Thymus (tissue), 11 donors: ENCODE measurements around the gene DPP10. TPM values are rescaled to one million over a fixed set of nuclear protein-coding genes. Genes with fewer than 3 reads are reported as not detected.

Experiments
- DNase-seq, 9 donors: peaks; one replicate each; pipeline ENCODE4 v3.0.0-alpha.2; 2013; ENCODE audit warnings: low spot score in 9 of 9, low read depth in 6 of 9, missing footprints in 1 of 9
- H3K27ac ChIP-seq, 2 donors: one replicate each; pipeline ENCODE4 v1.5.1; 2013; ENCODE audit warnings: control low read depth in 1 of 2, low read depth in 1 of 2, low read length in 1 of 2, mild to moderate bottlenecking in 1 of 2, moderate library complexity in 1 of 2
- H3K27me3 ChIP-seq, 2 donors: one replicate each; pipeline ENCODE4 v1.5.1; 2013; ENCODE audit warnings: low read length in 1 of 2; ENCODE audit not compliant: control insufficient read depth in 2 of 2, insufficient read depth in 1 of 2
- H3K36me3 ChIP-seq, 2 donors: one replicate each; pipeline ENCODE4 v1.5.1; 2013; ENCODE audit warnings: low read length in 1 of 2, mild to moderate bottlenecking in 1 of 2, moderate library complexity in 1 of 2; ENCODE audit not compliant: control insufficient read depth in 2 of 2, insufficient read depth in 2 of 2
- H3K4me1 ChIP-seq, 2 donors: one replicate each; pipeline ENCODE4 v1.5.1; 2013; ENCODE audit warnings: low read length in 2 of 2; ENCODE audit not compliant: control insufficient read depth in 2 of 2, insufficient read depth in 2 of 2
- H3K4me3 ChIP-seq, 2 donors: one replicate each; pipeline ENCODE4 v1.5.1; 2013; ENCODE audit warnings: low read length in 2 of 2, control low read depth in 1 of 2, mild to moderate bottlenecking in 1 of 2
- H3K9me3 ChIP-seq, 2 donors: one replicate each; pipeline ENCODE4 v1.5.1; 2013; ENCODE audit warnings: low read length in 1 of 2, mild to moderate bottlenecking in 1 of 2; ENCODE audit not compliant: control insufficient read depth in 2 of 2, insufficient read depth in 1 of 2
- WGBS: extraction: QIAGEN DNeasy Blood & Tissue Kit; methylation state at CpG from one replicate; pipeline ENCODE4 v1.1.7; 2013; 5-methylcytosine and 5-hydroxymethylcytosine counted together
- polyA plus RNA-seq: library from polyadenylated mRNA; stranded (reverse); fragments of 200-250 nt; gene quantifications from one replicate; pipeline ENCODE4 v1.2.3, GENCODE V29; 2013
- total RNA-seq: library from RNA; stranded (reverse); fragments of 120-200 nt; gene quantifications from one replicate; pipeline ENCODE4 v1.2.4, GENCODE V29; 2013
- donor health status: healthy.

DPP10 gene
- total and polyA plus RNA-seq, 2 donors, result 0.02 to 0.14 TPM

- WGBS, result 82% methylated on average over 1 of the region's 1 CpG
- no peaks in the 10 kb centered on the region for H3K4me1 ChIP-seq
- no peak overlapping the region for H3K4me3 ChIP-seq
- H3K27me3 ChIP-seq, result no peaks in the 10 kb centered on the region
- H3K36me3 ChIP-seq, result no peaks in the 10 kb centered on the region
- DNase-seq, result no peak
- H3K27ac ChIP-seq, result no peak overlapping the region
- peaks cover 1 to 9% of the 10 kb centered on the region in 2 donors for H3K9me3 ChIP-seq
Observed at GRCh38 chr2:115389024-115389423, 946.6 kb downstream of the DPP10 start.

GRCh38 chr2:115389898-115390565 lies 947.6 kb downstream of the DPP10 start:
- Histone ChIP-seq H3K27ac (no peak overlapping the region), H3K36me3 (no peaks in the 10 kb centered on the region), H3K27me3 (no peaks in the 10 kb centered on the region), H3K4me1 (no peaks in the 10 kb centered on the region), H3K9me3 (peaks cover 1 to 8% of the 10 kb centered on the region in 2 donors), H3K4me3 (no peak overlapping the region)
- WGBS, result 87% methylated on average over 6 of the region's 6 CpGs
- no peak for DNase-seq

GRCh38 chr2:115396579-115396978 lies 954.1 kb downstream of the DPP10 start:
- no peaks in the 10 kb centered on the region for H3K4me1 ChIP-seq
- no peaks in the 10 kb centered on the region for H3K36me3 ChIP-seq
- 50% methylated on average over 5 of the region's 5 CpGs for WGBS
- no peak overlapping the region for H3K4me3 ChIP-seq
- no peak for DNase-seq
- no peaks in the 10 kb centered on the region for H3K27me3 ChIP-seq
- H3K27ac ChIP-seq, result no peak overlapping the region
- H3K9me3 ChIP-seq, result peaks cover 0 to 7% of the 10 kb centered on the region in 2 donors

- no peaks in the 10 kb centered on the region for H3K4me1 ChIP-seq
- H3K9me3 ChIP-seq, result peaks cover 1 to 9% of the 10 kb centered on the region in 2 donors
- H3K36me3 ChIP-seq, result no peaks in the 10 kb centered on the region
- H3K4me3 ChIP-seq, result no peak overlapping the region
- DNase-seq, result no peak
- H3K27me3 ChIP-seq, result no peaks in the 10 kb centered on the region
- WGBS, result 95% methylated on average over 2 of the region's 2 CpGs
- H3K27ac ChIP-seq, result no peak overlapping the region
Observed at GRCh38 chr2:115400940-115401339, 958.5 kb downstream of the DPP10 start.

GRCh38 chr2:115412501-115412900 lies 970.1 kb downstream of the DPP10 start:
- Histone ChIP-seq H3K4me1 (no peaks in the 10 kb centered on the region), H3K27ac (no peak overlapping the region)
- 0% methylated on average over 1 of the region's 1 CpG for WGBS

GRCh38 chr2:115413791-115414190 lies 971.4 kb downstream of the DPP10 start:
- WGBS, result 93% methylated on average over 2 of the region's 2 CpGs

More at GRCh38 chr2:115412501-115412900, 970.1 kb downstream of the DPP10 start:
- H3K9me3 ChIP-seq, result peaks cover 0 to 8% of the 10 kb centered on the region in 2 donors
- no peak overlapping the region for H3K4me3 ChIP-seq
- no peaks in the 10 kb centered on the region for H3K27me3 ChIP-seq
- H3K36me3 ChIP-seq, result no peaks in the 10 kb centered on the region
- no peak for DNase-seq

GRCh38 chr2:115414466-115414865 lies 972.0 kb downstream of the DPP10 start:
- Histone ChIP-seq H3K9me3 (peaks cover 0 to 3% of the 10 kb centered on the region in 2 donors), H3K4me3 (no peak overlapping the region), H3K36me3 (no peaks in the 10 kb centered on the region), H3K27me3 (no peaks in the 10 kb centered on the region), H3K27ac (no peak overlapping the region), H3K4me1 (no peaks in the 10 kb centered on the region)
- 89% methylated on average over 2 of the region's 2 CpGs for WGBS
- DNase-seq, result no peak

More at GRCh38 chr2:115413791-115414190, 971.4 kb downstream of the DPP10 start:
- no peak for DNase-seq
- no peaks in the 10 kb centered on the region for H3K27me3 ChIP-seq
- H3K4me1 ChIP-seq, result no peaks in the 10 kb centered on the region
- no peak overlapping the region for H3K27ac ChIP-seq
- H3K9me3 ChIP-seq, result peaks cover 0 to 3% of the 10 kb centered on the region in 2 donors
- no peak overlapping the region for H3K4me3 ChIP-seq
- H3K36me3 ChIP-seq, result no peaks in the 10 kb centered on the region

GRCh38 chr2:115422004-115422634 lies 979.7 kb downstream of the DPP10 start:
- Histone ChIP-seq H3K27me3 (no peaks in the 10 kb centered on the region), H3K36me3 (no peaks in the 10 kb centered on the region), H3K4me1 (no peaks in the 10 kb centered on the region), H3K4me3 (no peak overlapping the region), H3K9me3 (peaks cover 0 to 3% of the 10 kb centered on the region in 2 donors), H3K27ac (no peak overlapping the region)
- 92% methylated on average over 3 of the region's 3 CpGs for WGBS
- DNase-seq, result no peak

GRCh38 chr2:115427436-115427835 lies 985.0 kb downstream of the DPP10 start:
- Histone ChIP-seq H3K9me3 (peaks cover 0 to 5% of the 10 kb centered on the region in 2 donors), H3K4me1 (no peaks in the 10 kb centered on the region), H3K36me3 (no peaks in the 10 kb centered on the region), H3K27ac (no peak overlapping the region), H3K4me3 (no peak overlapping the region), H3K27me3 (no peaks in the 10 kb centered on the region)
- WGBS, result 87% methylated on average over 1 of the region's 1 CpG
- no peak for DNase-seq
